GM06990 (cell line): ENCODE data around the gene BTG3.

Experiments used
- DNase-seq: peaks from one replicate; pipeline ENCODE4 v3.0.0-alpha.2; 2011; ENCODE audit not compliant: insufficient read length; ENCODE audit errors: extremely low read depth
- H3K27me3 ChIP-seq: replicated peaks from 2 replicates; pipeline ENCODE4 v1.6.0; 2011; ENCODE audit warnings: low read length; ENCODE audit not compliant: control insufficient read depth, insufficient read depth
- H3K36me3 ChIP-seq: 2 replicates; pipeline ENCODE4 v1.5.1; 2011; ENCODE audit warnings: low read length; ENCODE audit not compliant: control insufficient read depth, insufficient read depth
- H3K4me3 ChIP-seq: replicated peaks from 2 replicates; pipeline ENCODE4 v1.5.1; 2011; ENCODE audit warnings: low read depth, mild to moderate bottlenecking, control low read depth, low read length
- CTCF ChIP-seq: IDR thresholded peaks from 2 replicates; pipeline ENCODE4 v1.5.1; 2011; ENCODE audit warnings: low read length, control low read depth, mild to moderate bottlenecking, inconsistent platforms; ENCODE audit not compliant: insufficient read depth, poor library complexity, severe bottlenecking

The BTG3 gene

GRCh38 chr21:17576080-17576835 lies 36.4 kb downstream of the BTG3 start:
- Histone ChIP-seq H3K4me3 (no peak overlapping the region), H3K27me3 (no peaks in the 10 kb centered on the region; the same call in 1 of the 2 replicates), H3K36me3 (no peaks in the 10 kb centered on the region)
- TF ChIP-seq CTCF = no peak
- no peak for DNase-seq

- Histone ChIP-seq H3K4me3 (no peak overlapping the region), H3K27me3 (no peaks in the 10 kb centered on the region; the same call in 1 of the 2 replicates), H3K36me3 (no peaks in the 10 kb centered on the region)
- DNase-seq = no peak
- TF ChIP-seq CTCF = no peak
These were observed 37.6 kb downstream of the BTG3 start for GRCh38 chr21:17575076-17575475.

GRCh38 chr21:17572431-17572830 lies 40.3 kb downstream of the BTG3 start:
- no peak for DNase-seq
- TF ChIP-seq CTCF = no peak
- Histone ChIP-seq H3K27me3 (no peaks in the 10 kb centered on the region; the same call in 1 of the 2 replicates), H3K36me3 (no peaks in the 10 kb centered on the region), H3K4me3 (no peak overlapping the region)

GRCh38 chr21:17570786-17571185 lies 41.9 kb downstream of the BTG3 start:
- H3K4me3 ChIP-seq = no peak overlapping the region
- TF ChIP-seq CTCF = no peak
- H3K27me3 ChIP-seq = no peaks in the 10 kb centered on the region; the same call in 1 of the 2 replicates
- no peak for DNase-seq
- no peaks in the 10 kb centered on the region for H3K36me3 ChIP-seq

- Histone ChIP-seq H3K4me3 (no peak overlapping the region), H3K27me3 (no peaks in the 10 kb centered on the region), H3K36me3 (no peaks in the 10 kb centered on the region)
- no peak for TF ChIP-seq CTCF
- DNase-seq = no peak
These were observed 52.2 kb downstream of the BTG3 start for GRCh38 chr21:17560377-17561025.
